OCI-LY1 (cell line): ENCODE results near the gene EXOC6B.
"Not testable (repeated sequence)": the region's sequence is repeated elsewhere in the genome, so short reads cannot be mapped to it uniquely, and the experiment has no call there.

Experiments
- H2AFZ ChIP-seq: fragments of 200-600 bp; sonication (generic), shearing (Covaris generic); 2 replicates; pipeline ENCODE4 v1.6.0; 2014; ENCODE audit warnings: antibody characterized with exemption, mild to moderate bottlenecking, low read length
- H3F3A ChIP-seq: fragments of 200-600 bp; sonication (generic), shearing (Covaris generic); 2 replicates; pipeline ENCODE4 v1.6.0; 2014; ENCODE audit warnings: mild to moderate bottlenecking, antibody characterized with exemption, low read length, moderate library complexity; ENCODE audit not compliant: insufficient read depth
- H3K27ac ChIP-seq: fragments of 200-600 bp; sonication (generic); 2 replicates; pipeline ENCODE4 v1.5.1; 2014; ENCODE audit warnings: low read length, mixed run types, mild to moderate bottlenecking, low read depth; ENCODE audit not compliant: poor library complexity, severe bottlenecking
- H3K27me3 ChIP-seq: fragments of 200-600 bp; sonication (generic); 2 replicates; pipeline ENCODE4 v1.6.0; 2014; ENCODE audit warnings: antibody characterized with exemption, mild to moderate bottlenecking, low read length, moderate library complexity; ENCODE audit not compliant: insufficient read depth
- H3K36me3 ChIP-seq: fragments of 200-600 bp; sonication (generic); 2 replicates; pipeline ENCODE4 v1.6.1; 2014; ENCODE audit warnings: mild to moderate bottlenecking, antibody characterized with exemption, low read length, moderate library complexity, mixed read lengths; ENCODE audit not compliant: insufficient read depth
- H3K4me1 ChIP-seq: fragments of 200-600 bp; sonication (generic); 2 replicates; pipeline ENCODE4 v1.5.1; 2014; ENCODE audit warnings: mild to moderate bottlenecking, low read length, moderate library complexity; ENCODE audit not compliant: insufficient read depth, severe bottlenecking
- H3K4me2 ChIP-seq: fragments of 200-600 bp; sonication (generic), shearing (Covaris generic); 2 replicates; pipeline ENCODE4 v1.6.1; 2014; ENCODE audit warnings: low read length
- H3K4me3 ChIP-seq: fragments of 200-600 bp; sonication (generic); 2 replicates; pipeline ENCODE4 v1.5.1; 2014; ENCODE audit warnings: low read length, low read depth, mild to moderate bottlenecking, mixed read lengths; ENCODE audit not compliant: poor library complexity, severe bottlenecking
- H3K79me2 ChIP-seq: fragments of 200-600 bp; shearing (Covaris generic); 2 replicates; pipeline ENCODE4 v1.6.1; 2016; ENCODE audit warnings: mixed run types, low read length, mixed read lengths; ENCODE audit not compliant: insufficient read depth
- H3K9ac ChIP-seq: fragments of 200-600 bp; sonication (generic), shearing (Covaris generic); 2 replicates; pipeline ENCODE4 v1.6.1; 2014; ENCODE audit warnings: mild to moderate bottlenecking, low read length, mixed read lengths
- H3K9me2 ChIP-seq: fragments of 200-600 bp; sonication (generic), shearing (Covaris generic); 2 replicates; pipeline ENCODE4 v1.6.1; 2014; ENCODE audit warnings: low read depth, mild to moderate bottlenecking, low read length, mixed read lengths
- H3K9me3 ChIP-seq: fragments of 200-600 bp; shearing (Covaris generic); 2 replicates; pipeline ENCODE4 v1.6.1; 2014; ENCODE audit warnings: low read length, mixed read lengths
- H4K20me1 ChIP-seq: fragments of 200-600 bp; sonication (generic), shearing (Covaris generic); 2 replicates; pipeline ENCODE4 v1.6.0; 2016; ENCODE audit warnings: mild to moderate bottlenecking, low read length; ENCODE audit not compliant: insufficient read depth
- EZH2 ChIP-seq: fragments of 200-600 bp; sonication (generic), shearing (Covaris generic); IDR thresholded peaks from 2 replicates; pipeline ENCODE4 v1.8.0; 2017; ENCODE audit warnings: borderline replicate concordance, mixed run types, mild to moderate bottlenecking, antibody characterized with exemption, low read length, moderate library complexity, mixed read lengths
- TF ChIP-seq, protein P1 (sequence below): fragments of 200-600 bp; sonication (generic), shearing (Covaris generic); IDR thresholded peaks from 2 replicates; pipeline ENCODE4 v1.5.1; 2017; ENCODE audit warnings: mild to moderate bottlenecking, antibody characterized with exemption, low read length, moderate library complexity, mixed read lengths

EXOC6B gene

DNA sequence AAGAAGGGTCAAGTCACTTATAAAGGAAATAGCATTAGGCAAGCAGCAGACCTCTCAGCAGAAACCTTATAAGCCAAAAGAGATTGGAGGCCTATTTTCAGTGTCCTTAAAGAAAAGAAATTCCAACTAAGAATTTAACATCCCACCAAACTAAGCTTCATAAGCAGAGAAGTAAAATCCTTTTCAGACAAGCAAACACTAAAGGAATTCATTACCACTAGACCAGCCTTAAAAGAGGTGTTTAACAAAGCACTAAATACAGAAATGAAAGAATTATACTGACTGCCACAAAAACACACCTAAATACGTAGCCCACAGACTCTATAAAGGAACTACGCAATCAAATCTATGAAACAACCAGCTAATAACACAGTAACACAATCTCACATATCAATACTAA lies 160.4 kb downstream of the EXOC6B start:
- no peaks in the 10 kb centered on the region for H3F3A ChIP-seq

DNA sequence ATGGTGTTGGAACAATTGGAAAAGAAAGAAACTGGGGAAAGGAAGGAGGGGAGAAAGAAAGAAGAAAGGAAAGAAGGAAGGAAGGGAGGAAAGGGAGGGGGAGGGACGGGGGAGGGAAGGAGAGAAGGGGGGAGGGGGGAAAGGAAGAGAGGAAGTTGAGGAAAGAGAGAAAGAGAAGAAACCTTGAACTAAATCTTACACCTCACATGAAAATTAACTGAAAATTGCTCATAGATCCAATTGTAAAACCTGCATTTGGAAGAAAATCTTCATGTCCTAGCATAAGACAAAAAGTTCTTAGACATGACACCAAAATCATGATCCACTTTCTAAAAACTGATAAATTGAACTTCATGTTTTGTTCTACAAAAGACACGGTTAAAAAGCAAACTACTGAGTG lies 163.8 kb downstream of the EXOC6B start:
- H3K27ac ChIP-seq, result no peak overlapping the region
- no peaks in the 10 kb centered on the region for H3K9me2 ChIP-seq
- H3K79me2 ChIP-seq, result no peaks in the 10 kb centered on the region
- no peak overlapping the region for H3K9ac ChIP-seq
- no peaks in the 10 kb centered on the region for H3K36me3 ChIP-seq
- no peaks in the 10 kb centered on the region for H3K27me3 ChIP-seq
- no peak overlapping the region for H3K4me3 ChIP-seq
- no peaks in the 10 kb centered on the region for H3K9me3 ChIP-seq
- H3K4me1 ChIP-seq, result no peaks in the 10 kb centered on the region
- H3F3A ChIP-seq, result no peaks in the 10 kb centered on the region
- TF ChIP-seq, protein P1, sequence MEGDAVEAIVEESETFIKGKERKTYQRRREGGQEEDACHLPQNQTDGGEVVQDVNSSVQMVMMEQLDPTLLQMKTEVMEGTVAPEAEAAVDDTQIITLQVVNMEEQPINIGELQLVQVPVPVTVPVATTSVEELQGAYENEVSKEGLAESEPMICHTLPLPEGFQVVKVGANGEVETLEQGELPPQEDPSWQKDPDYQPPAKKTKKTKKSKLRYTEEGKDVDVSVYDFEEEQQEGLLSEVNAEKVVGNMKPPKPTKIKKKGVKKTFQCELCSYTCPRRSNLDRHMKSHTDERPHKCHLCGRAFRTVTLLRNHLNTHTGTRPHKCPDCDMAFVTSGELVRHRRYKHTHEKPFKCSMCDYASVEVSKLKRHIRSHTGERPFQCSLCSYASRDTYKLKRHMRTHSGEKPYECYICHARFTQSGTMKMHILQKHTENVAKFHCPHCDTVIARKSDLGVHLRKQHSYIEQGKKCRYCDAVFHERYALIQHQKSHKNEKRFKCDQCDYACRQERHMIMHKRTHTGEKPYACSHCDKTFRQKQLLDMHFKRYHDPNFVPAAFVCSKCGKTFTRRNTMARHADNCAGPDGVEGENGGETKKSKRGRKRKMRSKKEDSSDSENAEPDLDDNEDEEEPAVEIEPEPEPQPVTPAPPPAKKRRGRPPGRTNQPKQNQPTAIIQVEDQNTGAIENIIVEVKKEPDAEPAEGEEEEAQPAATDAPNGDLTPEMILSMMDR, result no peak
- TF ChIP-seq EZH2, result no peak
- H3K4me2 ChIP-seq, result no peak overlapping the region
- H2AFZ ChIP-seq, result no peak overlapping the region
- no peaks in the 10 kb centered on the region for H4K20me1 ChIP-seq

More for the DNA sequence above, 160.4 kb downstream of the EXOC6B start:
- Histone ChIP-seq H3K4me3 (no peak overlapping the region), H2AFZ (no peak overlapping the region), H4K20me1 (no peaks in the 10 kb centered on the region), H3K4me1 (no peaks in the 10 kb centered on the region), H3K9me3 (no peaks in the 10 kb centered on the region), H3K27me3 (no peaks in the 10 kb centered on the region), H3K9ac (no peak overlapping the region), H3K4me2 (no peak overlapping the region), H3K27ac (no peak overlapping the region), H3K9me2 (no peaks in the 10 kb centered on the region), H3K79me2 (no peaks in the 10 kb centered on the region), H3K36me3 (no peaks in the 10 kb centered on the region)
- TF ChIP-seq EZH2, result no peak
- TF ChIP-seq, protein P1, result no peak

DNA sequence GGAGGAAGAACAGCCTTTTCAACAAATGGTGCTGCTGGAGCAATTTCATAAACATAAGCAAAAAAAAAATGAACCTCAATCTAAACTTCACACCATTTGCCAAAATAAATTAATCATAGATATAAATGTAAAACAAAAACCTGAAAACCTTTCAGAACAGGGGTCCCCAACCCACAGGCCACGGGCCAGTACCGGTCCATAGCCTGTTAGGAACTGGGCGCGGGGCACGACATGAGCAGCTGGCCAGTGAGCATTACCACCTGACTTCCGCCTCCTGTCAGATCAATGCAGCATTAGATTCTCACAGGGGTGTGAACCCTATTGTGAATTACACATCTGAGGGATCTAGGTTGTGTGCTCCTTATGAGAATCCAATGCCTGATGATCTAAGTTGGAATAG lies 176.0 kb downstream of the EXOC6B start:
- H3K27me3 ChIP-seq, result no peaks in the 10 kb centered on the region
- H3K9ac ChIP-seq, result no peak overlapping the region
- H3K4me2 ChIP-seq, result no peak overlapping the region
- no peaks in the 10 kb centered on the region for H3K79me2 ChIP-seq
- H3F3A ChIP-seq, result no peaks in the 10 kb centered on the region
- TF ChIP-seq, protein P1, result no peak
- TF ChIP-seq EZH2, result no peak
- H3K36me3 ChIP-seq, result no peaks in the 10 kb centered on the region
- no peaks in the 10 kb centered on the region for H3K4me1 ChIP-seq
- H4K20me1 ChIP-seq, result no peaks in the 10 kb centered on the region
- no peaks in the 10 kb centered on the region for H3K9me2 ChIP-seq
- no peak overlapping the region for H3K4me3 ChIP-seq
- H3K9me3 ChIP-seq, result no peaks in the 10 kb centered on the region
- no peak overlapping the region for H2AFZ ChIP-seq
- H3K27ac ChIP-seq, result no peak overlapping the region

DNA sequence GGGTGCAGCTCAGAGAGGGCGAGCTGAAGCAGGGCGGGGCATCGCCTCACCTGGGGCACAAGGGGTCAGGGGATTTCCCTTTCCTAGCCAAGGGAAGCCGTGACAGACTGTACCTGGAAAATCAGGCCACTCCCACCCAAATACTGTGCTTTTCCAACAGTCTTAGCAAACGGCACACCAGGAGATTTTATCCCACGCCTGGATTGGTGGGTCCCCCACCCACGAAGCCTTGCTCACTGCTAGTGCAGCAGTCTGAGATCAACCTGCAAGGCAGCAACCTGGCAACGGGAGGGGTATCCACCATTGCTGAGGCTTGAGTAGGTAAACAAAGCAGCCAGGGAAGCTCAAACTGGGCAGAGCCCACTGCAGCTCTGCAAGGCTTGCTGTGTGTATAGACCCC lies 184.6 kb downstream of the EXOC6B start:
- not testable (repeated sequence) for H3K79me2 ChIP-seq, H3K4me2 ChIP-seq

More for the DNA sequence above, 184.6 kb downstream of the EXOC6B start:
- not testable (repeated sequence) for H3K4me1 ChIP-seq, H3K36me3 ChIP-seq, H3K4me3 ChIP-seq, H2AFZ ChIP-seq, H3F3A ChIP-seq, H4K20me1 ChIP-seq, H3K27me3 ChIP-seq, H3K27ac ChIP-seq, H3K9me2 ChIP-seq, H3K9me3 ChIP-seq, H3K9ac ChIP-seq
